ENCODE data around the gene MPPE1. TPM values are rescaled to one million over a fixed set of nuclear protein-coding genes. Genes with fewer than 3 reads are reported as not detected.

The MPPE1 gene
- total and polyA plus RNA-seq, 10 of the 15 experiments (the other 5 are each of a cell fraction or from before 2014, with no cell fraction given) = 13.8 to 34.5 (median 27.6) TPM

GRCh38 chr18:11901826-11902438 lies 6.2 kb downstream of the MPPE1 start:
- FAIRE-seq = no peak
- Histone ChIP-seq H3K9ac (ENCODE audit: control insufficient read depth, insufficient read depth, low read length) (no peak overlapping the region), H3K4me3 (no peak overlapping the region), H3K27me3 (replicated peaks in 1 of 2; ENCODE audit: control insufficient read depth in 2 of 2, insufficient read depth in 2 of 2, low read length in 1 of 2) (no peaks in the 10 kb centered on the region), H3K27ac (ENCODE audit: control insufficient read depth, insufficient read depth) (no peak overlapping the region), H4K20me1 (ENCODE audit: control insufficient read depth, insufficient read depth) (no peaks in the 10 kb centered on the region), H3K36me3 (ENCODE audit: control insufficient read depth in 2 of 2, insufficient read depth in 2 of 2, low read length in 1 of 2) (peaks cover 0 to 5% of the 10 kb centered on the region in 2 experiments; a peak in 3 of 4 replicates), H3K4me2 (ENCODE audit: control insufficient read depth, insufficient read depth) (no peak overlapping the region), H3K79me2 (ENCODE audit: control insufficient read depth, insufficient read depth, low read length) (peaks cover 2% of the 10 kb centered on the region; the same call in 1 of the 2 replicates), H3K4me1 (ENCODE audit: control insufficient read depth, insufficient read depth, low read length) (peaks cover 2% of the 10 kb centered on the region; the same call in 1 of the 2 replicates), H2AFZ (ENCODE audit: control insufficient read depth, low read depth, low read length) (no peak overlapping the region), H3K9me3 (replicated peaks; ENCODE audit: control insufficient read depth, insufficient read depth, low read length) (no peaks in the 10 kb centered on the region)
- DNase-seq (ENCODE audit: low read depth, low spot score) = no peak
- 94% methylated on average over 5 of the region's 5 CpGs for WGBS (ENCODE audit: insufficient coverage, insufficient replicate concordance, low lambda C conversion rate, missing lambda C conversion rate)
- ChIA-PET RAD21 (ENCODE audit: unreplicated experiment) (no interaction called here), CTCF (no interaction called here), SMC1A (ENCODE audit: uncharacterized antibody, unreplicated experiment) (interaction anchor here (1.5 kb wide), 1 partner anchor 10 kb away, joined by 3 read pairs; no protein-coding TSS in a partner anchor), POLR2A (no interaction called here)
- no TSS peak for BruUV-seq (replicated peaks)
- intact Hi-C loops (cut with micrococcal nuclease; ENCODE audit: unreplicated experiment) = no loop called here
- no peak for ATAC-seq
- in situ Hi-C loops (cut with MboI) = no loop called here
- no peak for TF ChIP-seq CEBPZ (IDR thresholded peaks at IDR 0.05; ENCODE audit: low read depth, low read length)
- TF ChIP-seq, protein P1, sequence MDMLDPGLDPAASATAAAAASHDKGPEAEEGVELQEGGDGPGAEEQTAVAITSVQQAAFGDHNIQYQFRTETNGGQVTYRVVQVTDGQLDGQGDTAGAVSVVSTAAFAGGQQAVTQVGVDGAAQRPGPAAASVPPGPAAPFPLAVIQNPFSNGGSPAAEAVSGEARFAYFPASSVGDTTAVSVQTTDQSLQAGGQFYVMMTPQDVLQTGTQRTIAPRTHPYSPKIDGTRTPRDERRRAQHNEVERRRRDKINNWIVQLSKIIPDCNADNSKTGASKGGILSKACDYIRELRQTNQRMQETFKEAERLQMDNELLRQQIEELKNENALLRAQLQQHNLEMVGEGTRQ (IDR thresholded peaks at IDR 0.05; ENCODE audit: borderline replicate concordance, low read depth, low read length) = no peak
- no peak for TF ChIP-seq MTA3 (IDR thresholded peaks at IDR 0.05; ENCODE audit: borderline replicate concordance, low read length)
- no peak for TF ChIP-seq SMC3 (IDR thresholded peaks at IDR 0.05; ENCODE audit: borderline replicate concordance, low read length)
- no peak for TF ChIP-seq SIX5 (IDR thresholded peaks at IDR 0.05; ENCODE audit: low read depth, low read length, severe bottlenecking)
- no peak for TF ChIP-seq HDAC6 (IDR thresholded peaks at IDR 0.05; ENCODE audit: unreplicated experiment)
- no peak for TF ChIP-seq CHD1 (IDR thresholded peaks at IDR 0.05; ENCODE audit: low read depth, low read length)
- TF ChIP-seq CHD4 (IDR thresholded peaks at IDR 0.05) = no peak
- TF ChIP-seq HSF1 (IDR thresholded peaks at IDR 0.05; ENCODE audit: low read depth, low read length) = no peak
- TF ChIP-seq, protein P2, sequence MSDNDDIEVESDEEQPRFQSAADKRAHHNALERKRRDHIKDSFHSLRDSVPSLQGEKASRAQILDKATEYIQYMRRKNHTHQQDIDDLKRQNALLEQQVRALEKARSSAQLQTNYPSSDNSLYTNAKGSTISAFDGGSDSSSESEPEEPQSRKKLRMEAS (IDR thresholded peaks at IDR 0.05; ENCODE audit: low read depth, low read length) = no peak
- TF ChIP-seq NRF1 (conservative IDR thresholded peaks at IDR 0.05; ENCODE audit: low read depth, low read length) = no peak
- TF ChIP-seq, protein P3, sequence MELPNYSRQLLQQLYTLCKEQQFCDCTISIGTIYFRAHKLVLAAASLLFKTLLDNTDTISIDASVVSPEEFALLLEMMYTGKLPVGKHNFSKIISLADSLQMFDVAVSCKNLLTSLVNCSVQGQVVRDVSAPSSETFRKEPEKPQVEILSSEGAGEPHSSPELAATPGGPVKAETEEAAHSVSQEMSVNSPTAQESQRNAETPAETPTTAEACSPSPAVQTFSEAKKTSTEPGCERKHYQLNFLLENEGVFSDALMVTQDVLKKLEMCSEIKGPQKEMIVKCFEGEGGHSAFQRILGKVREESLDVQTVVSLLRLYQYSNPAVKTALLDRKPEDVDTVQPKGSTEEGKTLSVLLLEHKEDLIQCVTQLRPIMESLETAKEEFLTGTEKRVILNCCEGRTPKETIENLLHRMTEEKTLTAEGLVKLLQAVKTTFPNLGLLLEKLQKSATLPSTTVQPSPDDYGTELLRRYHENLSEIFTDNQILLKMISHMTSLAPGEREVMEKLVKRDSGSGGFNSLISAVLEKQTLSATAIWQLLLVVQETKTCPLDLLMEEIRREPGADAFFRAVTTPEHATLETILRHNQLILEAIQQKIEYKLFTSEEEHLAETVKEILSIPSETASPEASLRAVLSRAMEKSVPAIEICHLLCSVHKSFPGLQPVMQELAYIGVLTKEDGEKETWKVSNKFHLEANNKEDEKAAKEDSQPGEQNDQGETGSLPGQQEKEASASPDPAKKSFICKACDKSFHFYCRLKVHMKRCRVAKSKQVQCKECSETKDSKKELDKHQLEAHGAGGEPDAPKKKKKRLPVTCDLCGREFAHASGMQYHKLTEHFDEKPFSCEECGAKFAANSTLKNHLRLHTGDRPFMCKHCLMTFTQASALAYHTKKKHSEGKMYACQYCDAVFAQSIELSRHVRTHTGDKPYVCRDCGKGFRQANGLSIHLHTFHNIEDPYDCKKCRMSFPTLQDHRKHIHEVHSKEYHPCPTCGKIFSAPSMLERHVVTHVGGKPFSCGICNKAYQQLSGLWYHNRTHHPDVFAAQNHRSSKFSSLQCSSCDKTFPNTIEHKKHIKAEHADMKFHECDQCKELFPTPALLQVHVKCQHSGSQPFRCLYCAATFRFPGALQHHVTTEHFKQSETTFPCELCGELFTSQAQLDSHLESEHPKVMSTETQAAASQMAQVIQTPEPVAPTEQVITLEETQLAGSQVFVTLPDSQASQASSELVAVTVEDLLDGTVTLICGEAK (IDR thresholded peaks at IDR 0.05; ENCODE audit: borderline replicate concordance) = no peak
- TF ChIP-seq KAT2A (conservative IDR thresholded peaks at IDR 0.05; ENCODE audit: control insufficient read depth, low read depth, low read length) = no peak

All from GM12878 (cell line).